Left lung (tissue), 14 donors: ENCODE measurements around the gene TCEA3. TPM values are rescaled to one million over a fixed set of nuclear protein-coding genes. Genes with fewer than 3 reads are reported as not detected.

ENCODE experiments used
- ATAC-seq: fragments of 200-7000 bp; cut with Tn5 transposase; one replicate; pipeline ENCODE4 v1.9.1; 2020; ENCODE audit warnings: moderate library complexity
- DNase-seq, 4 donors: peaks; one replicate each; pipeline ENCODE4 v3.0.0-alpha.2; 2013 to 2020
- H3K27ac ChIP-seq, 2 donors: fragments of 200-600 bp; sonication (generic) in 1 of 2; one replicate each; pipeline versions ENCODE4 v1.5.0 to v1.8.0; 2020 to 2021
- H3K27me3 ChIP-seq, 2 donors: fragments of 200-600 bp; sonication (generic) in 1 of 2; one replicate each; pipeline versions ENCODE4 v1.5.0 to v1.8.0; 2020 to 2021
- H3K36me3 ChIP-seq, 2 donors: fragments of 200-600 bp; sonication (generic) in 1 of 2; one replicate each; pipeline versions ENCODE4 v1.5.0 to v1.8.0; 2020 to 2021
- H3K4me1 ChIP-seq, 2 donors: fragments of 200-600 bp; one replicate each; pipeline ENCODE4 v1.8.0; 2021
- H3K4me3 ChIP-seq, 2 donors: fragments of 200-600 bp; sonication (generic) in 1 of 2; one replicate each; pipeline versions ENCODE4 v1.5.0 to v1.8.0; 2020 to 2021; ENCODE audit warnings: mild to moderate bottlenecking in 1 of 2
- H3K9me3 ChIP-seq, 2 donors: fragments of 200-600 bp; sonication (generic) in 1 of 2; one replicate each; pipeline versions ENCODE4 v1.5.0 to v1.8.0; 2020 to 2021
- intact Hi-C, 2 donors: fragments of 100-400 bp; cut with DNase I; formaldehyde crosslinking; loops; one replicate each; pipeline versions ENCODE4 v1.11.2 to v1.14.2; 2022
- long read RNA-seq, 12 donors: library from polyadenylated mRNA in 2 of 12; unstranded in 2 of 12; transcript quantifications; one replicate each; pipeline ENCODE4 v2.0.0 and lab custom pipeline, GENCODE V29; 2019 to 2026
- polyA plus RNA-seq, 6 donors: library from polyadenylated mRNA; unstranded; fragments of 120-200 nt; gene quantifications; one replicate each; pipeline ENCODE4 v1.2.1, GENCODE V29; 2013; ENCODE audit not compliant: insufficient read length in 6 of 6
- total RNA-seq, 2 donors: library from RNA; stranded (reverse); fragmentation: NEBNext Ultra II Directional; extraction: Animal tissue kit (Norgen Biotek cat#: 25700); gene quantifications; one replicate each; pipeline ENCODE4 v1.2.1, GENCODE V29; 2021
- TF ChIP-seq, protein P1 (sequence below), 2 donors: fragments of 200-600 bp; sonication (generic) in 1 of 2; IDR thresholded peaks; one replicate each; pipeline versions ENCODE4 v1.5.0 to v1.8.0; 2021; ENCODE audit warnings: antibody characterized with exemption in 2 of 2
- donor health status: DM: no; HTN: yes; CAD: no.
- donor health status: DM: no; HTN: no; CAD: no.

Gene TCEA3
- total RNA-seq (10 to 100 TPM; 28.3 to 43.2 TPM), polyA plus RNA-seq (10 to 100 TPM; 15.5 to 33.8 (median 27.4) TPM)
- long read RNA-seq, donor 1, transcript TCEA3-203 (11 exons, 1,559 nt) = major isoform, 10 of 11 reads
- long read RNA-seq, donor 1, partial matches to known transcripts = 0 of 11 reads
- long read RNA-seq, donor 1, other reads (novel, unspliced or antisense) = 0 of 11 reads
- long read RNA-seq, donor 2, partial matches to known transcripts = 0 of 1 reads
- long read RNA-seq, donor 2, other reads (novel, unspliced or antisense) = 0 of 1 reads
- long read RNA-seq, donor 3, partial matches to known transcripts = 0 of 3 reads
- long read RNA-seq, donor 3, other reads (novel, unspliced or antisense) = 0 of 3 reads
- long read RNA-seq, donor 4, transcript TCEA3-203 (11 exons, 1,559 nt) = major isoform, 37 of 48 reads
- long read RNA-seq, donor 4, partial matches to known transcripts = 6 of 48 reads
- long read RNA-seq, donor 4, other reads (novel, unspliced or antisense) = 5 of 48 reads
- long read RNA-seq, donor 5, transcript TCEA3-203 (11 exons, 1,559 nt) = major isoform, 8 of 9 reads
- long read RNA-seq, donor 5, partial matches to known transcripts = 0 of 9 reads
- long read RNA-seq, donor 5, other reads (novel, unspliced or antisense) = 0 of 9 reads
- long read RNA-seq, donor 6, transcript TCEA3-203 (11 exons, 1,559 nt) = major isoform, 5 of 6 reads
- long read RNA-seq, donor 6, partial matches to known transcripts = 0 of 6 reads
- long read RNA-seq, donor 6, other reads (novel, unspliced or antisense) = 0 of 6 reads
- long read RNA-seq, donor 7, partial matches to known transcripts = 0 of 3 reads
- long read RNA-seq, donor 7, other reads (novel, unspliced or antisense) = 0 of 3 reads
- long read RNA-seq, donor 8, partial matches to known transcripts = 0 of 2 reads
- long read RNA-seq, donor 8, other reads (novel, unspliced or antisense) = 0 of 2 reads
- long read RNA-seq, donor 9 = 0 reads
- long read RNA-seq, donor 10, transcript TCEA3-203 (11 exons, 1,559 nt) = major isoform, 36 of 50 reads
- long read RNA-seq, donor 10, partial matches to known transcripts = 6 of 50 reads
- long read RNA-seq, donor 10, other reads (novel, unspliced or antisense) = 8 of 50 reads
- long read RNA-seq, donor 11, partial matches to known transcripts = 0 of 3 reads
- long read RNA-seq, donor 11, other reads (novel, unspliced or antisense) = 0 of 3 reads
- long read RNA-seq, donor 12, transcript TCEA3-203 (11 exons, 1,559 nt) = major isoform, 7 of 7 reads
- long read RNA-seq, donor 12, partial matches to known transcripts = 0 of 7 reads
- long read RNA-seq, donor 12, other reads (novel, unspliced or antisense) = 0 of 7 reads

DNA sequence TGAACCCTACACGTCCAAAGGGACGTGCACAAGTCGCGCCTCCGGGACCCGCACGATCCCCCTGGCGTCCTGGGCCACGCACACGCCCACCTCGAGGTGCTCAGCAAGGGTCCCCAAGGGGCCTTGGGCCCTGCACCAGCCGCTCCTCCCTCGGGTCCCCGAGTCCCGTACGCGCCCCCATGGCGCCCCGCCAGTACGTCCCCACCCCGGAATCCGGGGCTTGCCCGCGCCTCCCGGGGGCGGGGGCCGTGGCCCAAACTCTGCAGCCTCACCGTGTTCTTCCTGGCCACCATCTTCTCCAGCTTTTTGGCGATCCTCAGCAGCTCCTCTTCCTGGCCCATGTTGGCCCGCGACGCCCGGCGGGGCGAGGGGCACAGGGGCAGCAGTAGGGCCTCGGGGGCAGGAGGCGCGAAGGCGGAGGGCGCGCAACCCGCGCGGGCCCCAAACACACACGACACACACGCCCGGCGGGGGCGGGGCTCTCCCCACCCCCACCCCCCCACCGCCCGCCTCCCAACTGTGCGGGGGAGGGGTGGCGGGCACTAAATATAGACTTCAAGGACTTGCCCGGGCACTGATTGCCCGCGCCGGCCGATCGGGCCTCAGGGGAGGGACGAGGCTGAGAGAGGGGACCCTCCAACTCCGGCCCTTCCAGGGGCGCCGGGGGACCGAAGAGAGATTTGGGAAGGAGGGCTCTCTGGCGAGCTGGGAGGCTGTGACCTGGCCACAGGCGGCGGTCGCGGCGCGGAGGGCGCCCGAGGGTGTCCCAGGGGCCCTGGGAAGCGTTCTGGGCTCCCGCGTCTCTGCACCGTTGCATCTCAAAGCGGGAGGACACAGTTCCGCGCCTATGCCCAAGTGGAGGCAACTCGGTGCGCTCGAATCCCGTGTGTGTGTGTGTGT is at the start of gene TCEA3:
Gene TCEA3 (minus strand): TSS at position 456 of the 900 bp plus-strand sequence. CDS start 115 bp downstream, at position 341.
- Histone ChIP-seq H3K4me1 (peaks cover 18 to 35% of the 10 kb centered on the region in 2 donors), H3K9me3 (no peaks in the 10 kb centered on the region), H3K27me3 (peaks cover 0 to 41% of the 10 kb centered on the region in 2 donors), H3K36me3 (peaks cover 0 to 12% of the 10 kb centered on the region in 2 donors), H3K27ac (peak within 1 kb of the TSS; percentile 59 to 72), H3K4me3 (peak within 1 kb of the TSS; percentile 48 to 56)
- TF ChIP-seq, protein P1, sequence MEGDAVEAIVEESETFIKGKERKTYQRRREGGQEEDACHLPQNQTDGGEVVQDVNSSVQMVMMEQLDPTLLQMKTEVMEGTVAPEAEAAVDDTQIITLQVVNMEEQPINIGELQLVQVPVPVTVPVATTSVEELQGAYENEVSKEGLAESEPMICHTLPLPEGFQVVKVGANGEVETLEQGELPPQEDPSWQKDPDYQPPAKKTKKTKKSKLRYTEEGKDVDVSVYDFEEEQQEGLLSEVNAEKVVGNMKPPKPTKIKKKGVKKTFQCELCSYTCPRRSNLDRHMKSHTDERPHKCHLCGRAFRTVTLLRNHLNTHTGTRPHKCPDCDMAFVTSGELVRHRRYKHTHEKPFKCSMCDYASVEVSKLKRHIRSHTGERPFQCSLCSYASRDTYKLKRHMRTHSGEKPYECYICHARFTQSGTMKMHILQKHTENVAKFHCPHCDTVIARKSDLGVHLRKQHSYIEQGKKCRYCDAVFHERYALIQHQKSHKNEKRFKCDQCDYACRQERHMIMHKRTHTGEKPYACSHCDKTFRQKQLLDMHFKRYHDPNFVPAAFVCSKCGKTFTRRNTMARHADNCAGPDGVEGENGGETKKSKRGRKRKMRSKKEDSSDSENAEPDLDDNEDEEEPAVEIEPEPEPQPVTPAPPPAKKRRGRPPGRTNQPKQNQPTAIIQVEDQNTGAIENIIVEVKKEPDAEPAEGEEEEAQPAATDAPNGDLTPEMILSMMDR (IDR thresholded peaks at IDR 0.05) = no peak
- intact Hi-C loops = no loop called here
- DNase-seq = peak in 1 of 4 donors; percentile 60
- ATAC-seq = peak; percentile 77

DNA sequence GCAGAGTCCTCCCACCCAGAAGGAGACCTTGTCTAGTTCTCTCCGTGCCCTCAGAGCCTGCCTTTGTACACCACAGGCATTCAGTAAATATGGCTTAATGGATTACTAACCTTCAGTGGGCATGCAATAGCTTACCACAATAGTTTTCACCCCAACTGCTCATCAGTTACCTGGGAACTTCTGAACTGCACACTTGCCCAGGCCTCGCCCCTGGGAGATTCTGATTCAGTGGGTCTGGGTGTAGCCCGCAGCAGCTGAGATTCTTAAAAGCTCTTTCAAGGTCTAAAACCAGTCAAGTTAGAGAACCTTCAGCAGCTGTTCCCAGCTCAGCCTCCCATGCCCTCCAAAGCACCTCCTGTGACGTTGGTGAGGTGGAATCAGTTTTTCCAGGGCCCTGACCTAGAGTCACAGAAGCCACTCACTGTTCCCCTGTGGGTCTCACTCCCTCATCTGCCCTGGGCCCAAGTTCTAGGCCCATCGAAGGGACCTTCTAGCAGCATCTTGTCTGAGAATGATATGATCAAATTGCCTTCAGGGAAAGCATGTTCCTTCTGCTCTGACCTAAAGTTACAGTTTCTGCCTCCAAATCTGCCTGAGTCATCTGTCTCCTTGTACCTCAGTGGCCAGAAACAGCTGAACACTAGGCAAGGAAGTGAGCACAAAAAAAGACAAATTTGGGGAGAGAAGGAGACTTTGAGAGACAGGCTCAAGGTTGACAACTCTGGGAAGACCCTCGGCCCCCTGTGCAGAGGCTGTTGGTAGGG is 48.7 kb upstream of the TCEA3 start:
- DNase-seq (no peak), ATAC-seq (no peak)
- no peaks in the 10 kb centered on the region for H3K36me3 ChIP-seq
- no peak overlapping the region for H3K4me3 ChIP-seq
- intact Hi-C loops = no loop called here
- TF ChIP-seq, protein P1 (IDR thresholded peaks at IDR 0.05) = no peak
- peaks cover 4 to 7% of the 10 kb centered on the region in 2 donors for H3K4me1 ChIP-seq
- H3K27ac ChIP-seq = no peak overlapping the region
- H3K27me3 ChIP-seq = no peaks in the 10 kb centered on the region
- H3K9me3 ChIP-seq = no peaks in the 10 kb centered on the region

DNA sequence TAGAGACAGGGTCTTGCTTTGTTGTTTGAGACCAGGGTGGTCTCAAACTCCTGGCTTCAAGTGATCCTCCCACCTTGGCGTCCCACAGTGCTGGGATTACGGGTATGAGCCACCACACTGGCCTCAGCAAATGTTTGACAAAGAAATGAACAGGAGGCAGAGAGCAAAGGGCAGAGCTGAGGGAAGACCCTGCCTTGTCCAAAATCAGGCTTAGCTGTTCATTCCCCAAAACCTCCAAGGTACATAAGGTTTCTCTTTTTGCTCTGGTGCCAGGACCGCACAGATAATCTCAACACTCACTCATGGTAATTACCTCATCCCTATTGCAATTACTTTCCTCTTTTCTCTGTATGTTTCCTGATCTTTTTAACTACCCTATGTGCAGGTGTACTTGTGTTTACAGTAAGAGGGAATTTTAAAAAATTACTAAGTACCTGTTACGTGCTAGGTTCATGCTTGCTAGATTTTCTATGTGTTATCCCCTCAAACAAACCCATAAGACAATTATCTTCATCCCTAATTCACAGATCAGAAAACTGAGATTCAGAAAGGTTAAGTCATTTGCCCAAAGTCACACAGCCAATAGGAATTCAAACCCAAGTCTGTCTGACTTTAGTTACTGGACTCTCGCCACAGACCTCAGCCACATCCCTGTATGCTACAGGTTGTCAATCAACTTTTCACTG is 47.9 kb upstream of the TCEA3 start:
- Histone ChIP-seq H3K27ac (no peak overlapping the region), H3K9me3 (no peaks in the 10 kb centered on the region)
- ATAC-seq = no peak

More for the DNA sequence above, 47.9 kb upstream of the TCEA3 start:
- Histone ChIP-seq H3K27me3 (no peaks in the 10 kb centered on the region), H3K4me3 (no peak overlapping the region), H3K36me3 (no peaks in the 10 kb centered on the region), H3K4me1 (peaks cover 4 to 7% of the 10 kb centered on the region in 2 donors)
- no peak for DNase-seq
- TF ChIP-seq, protein P1 (IDR thresholded peaks at IDR 0.05) = no peak
- intact Hi-C loops = no loop called here
